CD4-positive, alpha-beta T cell treated with Interleukin-6 for 4 hours (primary cell): ENCODE measurements around the gene BTBD18.
"Not testable (repeated sequence)": the region's sequence is repeated elsewhere in the genome, so short reads cannot be mapped to it uniquely, and the experiment has no call there.

Source experiments
- DNase-seq: peaks from one replicate; pipeline ENCODE4 v3.0.0-alpha.2; 2020; ENCODE audit warnings: mixed read lengths

Gene BTBD18

GRCh38 chr11:57727185-57727584 is 24.4 kb downstream of the BTBD18 start:
- DNase-seq, result no peak

- not testable (repeated sequence) for DNase-seq
These were observed 34.9 kb downstream of the BTBD18 start for GRCh38 chr11:57716726-57717125.

GRCh38 chr11:57713835-57714234 is 37.8 kb downstream of the BTBD18 start:
- no peak for DNase-seq

- peak; percentile 91 for DNase-seq
These were observed 39.1 kb downstream of the BTBD18 start, which contains the start of gene TMX2 for GRCh38 chr11:57712256-57713150. TMX2 (plus strand) TSS chr11:57712593; CDS start chr11:57712619, 26 bp downstream.

GRCh38 chr11:57711414-57712255 is 40.0 kb downstream of the BTBD18 start, which contains the start of gene MED19:
MED19 (minus strand) TSS chr11:57712215; CDS start chr11:57712179, 36 bp downstream.
- DNase-seq, result peak; percentile 83

GRCh38 chr11:57709802-57710367 is 41.7 kb downstream of the BTBD18 start:
- no peak for DNase-seq

GRCh38 chr11:57705432-57705831 is 46.2 kb downstream of the BTBD18 start:
- DNase-seq, result not testable (repeated sequence)

- no peak for DNase-seq
These were observed 46.7 kb downstream of the BTBD18 start for GRCh38 chr11:57704932-57705331.

GRCh38 chr11:57703341-57703740 is 48.3 kb downstream of the BTBD18 start:
- no peak for DNase-seq

- no peak for DNase-seq
These were observed 51.2 kb downstream of the BTBD18 start for GRCh38 chr11:57700425-57700824.

- no peak for DNase-seq
These were observed 51.8 kb downstream of the BTBD18 start for GRCh38 chr11:57699813-57700212.

- no peak for DNase-seq
These were observed 52.7 kb downstream of the BTBD18 start for GRCh38 chr11:57698843-57699365.
